ENCODE data around the gene PCDHGA11. TPM values are rescaled to one million over a fixed set of nuclear protein-coding genes. Genes with fewer than 3 reads are reported as not detected.
"Not testable (repeated sequence)": the region's sequence is repeated elsewhere in the genome, so short reads cannot be mapped to it uniquely, and the experiment has no call there.

PCDHGA11 gene
- total RNA-seq, 4 donors from 2014 or later, result 2.6 to 5.8 (median 4.4) TPM

DNA sequence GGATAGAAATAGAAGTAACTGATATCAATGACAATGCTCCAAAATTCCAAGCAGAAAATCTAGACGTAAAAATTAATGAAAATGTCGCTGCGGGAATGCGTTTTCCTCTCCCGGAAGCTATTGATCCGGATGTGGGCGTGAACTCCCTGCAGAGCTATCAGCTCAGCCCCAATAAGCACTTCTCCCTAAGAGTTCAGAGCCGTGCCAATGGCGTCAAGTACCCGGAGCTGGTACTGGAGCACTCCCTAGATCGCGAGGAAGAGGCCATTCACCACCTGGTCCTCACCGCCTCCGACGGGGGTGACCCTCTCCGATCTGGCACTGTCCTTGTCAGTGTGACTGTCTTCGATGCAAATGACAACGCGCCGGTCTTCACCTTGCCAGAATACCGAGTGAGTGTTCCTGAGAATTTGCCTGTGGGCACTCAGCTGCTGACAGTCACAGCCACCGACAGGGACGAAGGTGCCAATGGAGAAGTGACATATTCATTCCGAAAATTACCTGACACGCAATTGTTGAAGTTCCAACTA is 7.2 kb upstream of the PCDHGA11 start:
- no peak for DNase-seq
- in situ Hi-C loops (cut with MboI; ENCODE audit: low pct_ligation_motif_present in 1 of 4, low pct_unique_long_range_greater_than_20kb in 1 of 4, low sequenced_read_pairs in 3 of 4), result loop anchor here in 1 of 4 donors (10.0 kb wide), 1 partner anchor 141 kb away; no protein-coding TSS in a partner anchor

DNA sequence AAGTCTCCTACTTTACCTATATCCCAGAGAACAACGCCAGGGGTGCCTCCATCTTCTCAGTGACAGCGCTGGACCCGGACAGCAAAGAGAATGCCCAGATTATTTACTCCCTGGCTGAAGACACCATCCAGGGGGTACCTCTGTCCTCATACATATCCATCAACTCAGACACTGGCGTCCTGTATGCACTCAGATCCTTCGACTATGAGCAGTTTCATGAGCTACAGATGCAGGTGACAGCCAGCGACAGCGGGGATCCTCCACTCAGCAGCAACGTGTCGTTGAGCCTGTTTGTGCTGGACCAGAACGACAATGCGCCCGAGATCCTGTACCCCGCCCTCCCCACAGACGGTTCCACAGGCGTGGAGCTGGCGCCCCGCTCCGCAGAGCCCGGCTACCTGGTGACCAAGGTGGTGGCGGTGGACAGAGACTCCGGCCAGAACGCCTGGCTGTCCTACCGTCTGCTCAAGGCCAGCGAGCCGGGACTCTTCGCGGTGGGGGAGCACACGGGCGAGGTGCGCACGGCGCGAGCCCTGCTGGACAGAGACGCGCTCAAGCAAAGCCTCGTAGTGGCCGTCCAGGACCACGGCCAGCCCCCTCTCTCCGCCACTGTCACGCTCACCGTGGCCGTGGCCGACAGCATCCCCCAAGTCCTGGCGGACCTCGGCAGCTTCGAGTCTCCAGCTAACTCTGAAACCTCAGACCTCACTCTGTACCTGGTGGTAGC is 6.1 kb upstream of the PCDHGA11 start:
- in situ Hi-C loops (cut with MboI; ENCODE audit: low pct_ligation_motif_present in 1 of 4, low pct_unique_long_range_greater_than_20kb in 1 of 4, low sequenced_read_pairs in 3 of 4), result loop anchor here in 1 of 4 donors (10.0 kb wide), 1 partner anchor 140 kb away; no protein-coding TSS in a partner anchor
- WGBS, 2 donors (ENCODE audit: low coverage in 1 of 2), result 56% methylated on average over 34 of the region's 46 CpGs; no CpG with 5 or more reads in 1 of the 2 donors
- H3K4me1 ChIP-seq, H3K4me3 ChIP-seq, DNase-seq, H3K36me3 ChIP-seq, H3K27ac ChIP-seq, H3K27me3 ChIP-seq: not testable (repeated sequence)
- peaks cover 55 to 94% of the 10 kb centered on the region in 2 donors for H3K9me3 ChIP-seq
- intact Hi-C loops (cut with DNase I; ENCODE audit: low total_unique reads), result loop anchor here (10.0 kb wide), 1 partner anchor 150 kb away; no protein-coding TSS in a partner anchor

More for the DNA sequence above, 7.2 kb upstream of the PCDHGA11 start:
- Histone ChIP-seq H3K4me1 (no peaks in the 10 kb centered on the region), H3K4me3 (peak overlapping the region in 3 of 4 donors; percentile 16 to 44 (median 18)), H3K9me3 (peaks cover 55 to 94% of the 10 kb centered on the region in 2 donors), H3K36me3 (no peaks in the 10 kb centered on the region), H3K27me3 (peaks cover 8% of the 10 kb centered on the region), H3K27ac (peak overlapping the region in 1 of 4 donors; percentile 2)
- intact Hi-C loops (cut with DNase I; ENCODE audit: low total_unique reads), result loop anchor here (10.0 kb wide), 1 partner anchor 151 kb away; no protein-coding TSS in a partner anchor
- 37 to 46% methylated on average over 2 to 25 of the region's 25 CpGs for WGBS, 2 donors (ENCODE audit: low coverage in 1 of 2)
- no peak for TF ChIP-seq EP300 (IDR thresholded peaks at IDR 0.05; ENCODE audit: low read depth)
- no peak for TF ChIP-seq POLR2AphosphoS5 (IDR thresholded peaks at IDR 0.05)
- TF ChIP-seq, protein P1, sequence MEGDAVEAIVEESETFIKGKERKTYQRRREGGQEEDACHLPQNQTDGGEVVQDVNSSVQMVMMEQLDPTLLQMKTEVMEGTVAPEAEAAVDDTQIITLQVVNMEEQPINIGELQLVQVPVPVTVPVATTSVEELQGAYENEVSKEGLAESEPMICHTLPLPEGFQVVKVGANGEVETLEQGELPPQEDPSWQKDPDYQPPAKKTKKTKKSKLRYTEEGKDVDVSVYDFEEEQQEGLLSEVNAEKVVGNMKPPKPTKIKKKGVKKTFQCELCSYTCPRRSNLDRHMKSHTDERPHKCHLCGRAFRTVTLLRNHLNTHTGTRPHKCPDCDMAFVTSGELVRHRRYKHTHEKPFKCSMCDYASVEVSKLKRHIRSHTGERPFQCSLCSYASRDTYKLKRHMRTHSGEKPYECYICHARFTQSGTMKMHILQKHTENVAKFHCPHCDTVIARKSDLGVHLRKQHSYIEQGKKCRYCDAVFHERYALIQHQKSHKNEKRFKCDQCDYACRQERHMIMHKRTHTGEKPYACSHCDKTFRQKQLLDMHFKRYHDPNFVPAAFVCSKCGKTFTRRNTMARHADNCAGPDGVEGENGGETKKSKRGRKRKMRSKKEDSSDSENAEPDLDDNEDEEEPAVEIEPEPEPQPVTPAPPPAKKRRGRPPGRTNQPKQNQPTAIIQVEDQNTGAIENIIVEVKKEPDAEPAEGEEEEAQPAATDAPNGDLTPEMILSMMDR (IDR thresholded peaks at IDR 0.05), result no peak
- no peak for TF ChIP-seq POLR2A (IDR thresholded peaks at IDR 0.05)

GRCh38 chr5:141415275-141415618 is 5.6 kb upstream of the PCDHGA11 start:
- not testable (repeated sequence) for H3K4me1 ChIP-seq, H3K27ac ChIP-seq, H3K4me3 ChIP-seq, H3K27me3 ChIP-seq, DNase-seq, H3K36me3 ChIP-seq
- intact Hi-C loops (cut with DNase I; ENCODE audit: low total_unique reads) (loop anchor here (10.0 kb wide), 1 partner anchor 150 kb away; no protein-coding TSS in a partner anchor), in situ Hi-C loops (cut with MboI; ENCODE audit: low pct_ligation_motif_present in 1 of 4, low pct_unique_long_range_greater_than_20kb in 1 of 4, low sequenced_read_pairs in 3 of 4) (loop anchor here in 1 of 4 donors (10.0 kb wide), 1 partner anchor 140 kb away; no protein-coding TSS in a partner anchor)
- H3K9me3 ChIP-seq, result peaks cover 55 to 94% of the 10 kb centered on the region in 2 donors
- 58 to 69% methylated on average over 3 to 24 of the region's 24 CpGs for WGBS, 2 donors (ENCODE audit: low coverage in 1 of 2)

DNA sequence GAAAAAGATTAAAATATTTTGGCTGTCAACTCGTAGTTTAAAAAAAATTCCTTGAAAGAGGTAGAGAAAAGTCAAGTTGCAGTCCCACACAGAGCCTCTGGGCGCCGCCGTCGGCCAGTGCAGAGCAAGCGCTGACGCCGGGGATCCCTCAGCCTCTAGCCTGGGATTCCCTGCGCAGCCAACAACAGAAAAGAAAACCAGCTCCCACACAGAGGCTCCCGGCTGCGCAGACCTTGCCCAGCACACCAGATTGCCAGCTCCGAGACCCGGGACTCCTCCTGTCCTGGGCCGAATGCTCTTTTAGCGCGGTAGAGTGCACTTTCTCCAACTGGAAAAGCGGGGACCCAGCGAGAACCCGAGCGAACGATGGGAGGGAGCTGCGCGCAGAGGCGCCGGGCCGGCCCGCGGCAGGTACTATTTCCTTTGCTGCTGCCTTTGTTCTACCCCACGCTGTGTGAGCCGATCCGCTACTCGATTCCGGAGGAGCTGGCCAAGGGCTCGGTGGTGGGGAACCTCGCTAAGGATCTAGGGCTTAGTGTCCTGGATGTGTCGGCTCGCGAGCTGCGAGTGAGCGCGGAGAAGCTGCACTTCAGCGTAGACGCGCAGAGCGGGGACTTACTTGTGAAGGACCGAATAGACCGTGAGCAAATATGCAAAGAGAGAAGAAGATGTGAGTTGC is 3.2 kb upstream of the PCDHGA11 start, which contains the start of gene PCDHGB7:
Gene PCDHGB7, plus strand, starts transcription at position 184 of the 679 bp plus-strand sequence. Its CDS starts 183 bp downstream, at position 367.
- not testable (repeated sequence) for H3K27me3 ChIP-seq, H3K4me1 ChIP-seq, H3K36me3 ChIP-seq
- WGBS, 2 donors (ENCODE audit: low coverage in 1 of 2), result 38 to 41% methylated on average over 16 to 47 of the region's 47 CpGs
- TF ChIP-seq, protein P1 (IDR thresholded peaks at IDR 0.05), result peak; percentile 39 to 51 (median 43)
- Histone ChIP-seq H3K4me3 (peak within 1 kb of the TSS in 3 of 4 donors; percentile 15 to 37 (median 15)), H3K9me3 (peaks cover 56 to 96% of the 10 kb centered on the region in 2 donors), H3K27ac (peak within 1 kb of the TSS in 1 of 4 donors; percentile 8)
- in situ Hi-C loops (cut with MboI; ENCODE audit: low pct_ligation_motif_present in 1 of 4, low pct_unique_long_range_greater_than_20kb in 1 of 4, low sequenced_read_pairs in 3 of 4) (loop anchor here in 1 of 4 donors (10.0 kb wide), 1 partner anchor 137 kb away; no protein-coding TSS in a partner anchor), intact Hi-C loops (cut with DNase I; ENCODE audit: low total_unique reads) (loop anchor here (10.0 kb wide), 1 partner anchor 147 kb away; no protein-coding TSS in a partner anchor)
- peak; percentile 58 for DNase-seq
